Measurements from ENCODE around the gene CHCHD6. TPM values are rescaled to one million over a fixed set of nuclear protein-coding genes. Genes with fewer than 3 reads are reported as not detected.

The CHCHD6 gene
- total and polyA plus RNA-seq, 8 donors: 5.0 to 10.9 (median 6.0) TPM

DNA sequence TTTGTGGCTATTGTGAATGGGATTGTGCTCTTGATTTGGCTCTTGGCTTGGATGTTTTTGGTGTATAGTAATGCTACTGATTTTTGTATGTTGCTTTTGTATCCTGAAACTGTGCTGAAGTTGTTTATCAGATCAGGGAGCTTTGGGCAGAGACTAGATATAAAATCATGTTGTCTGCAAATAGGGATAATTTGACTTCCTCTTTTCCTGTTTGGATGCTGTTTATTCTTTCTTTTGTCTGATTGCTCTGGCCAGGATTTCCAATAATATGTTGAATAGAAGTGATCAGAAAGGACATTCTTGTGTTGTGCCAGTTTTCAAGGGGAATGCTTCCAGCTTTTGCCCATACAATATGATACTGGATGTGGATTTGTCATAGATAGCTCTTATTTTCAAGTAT lies 66.1 kb downstream of the CHCHD6 start:
- H3K27me3 ChIP-seq: no peaks in the 10 kb centered on the region

DNA sequence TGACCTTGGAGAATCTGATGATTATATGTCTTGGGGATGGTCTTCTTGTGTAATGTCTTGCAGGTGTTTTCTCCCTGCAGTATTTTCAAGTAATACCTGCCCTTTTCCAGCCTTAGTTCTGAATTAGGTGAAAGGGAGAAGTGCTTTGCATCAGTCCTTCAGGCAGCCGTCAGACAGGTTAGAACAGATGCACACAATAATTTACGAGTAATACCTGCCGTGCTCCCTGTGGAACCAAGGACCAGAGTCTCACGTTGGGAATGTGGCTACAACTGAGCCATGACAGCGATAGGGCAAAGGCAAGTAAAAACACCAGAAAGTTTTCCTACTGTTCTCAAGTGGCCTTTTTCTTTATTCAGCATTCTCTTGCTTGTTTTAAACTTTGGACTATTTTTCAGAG lies 69.1 kb downstream of the CHCHD6 start:
- TF ChIP-seq, protein P1, sequence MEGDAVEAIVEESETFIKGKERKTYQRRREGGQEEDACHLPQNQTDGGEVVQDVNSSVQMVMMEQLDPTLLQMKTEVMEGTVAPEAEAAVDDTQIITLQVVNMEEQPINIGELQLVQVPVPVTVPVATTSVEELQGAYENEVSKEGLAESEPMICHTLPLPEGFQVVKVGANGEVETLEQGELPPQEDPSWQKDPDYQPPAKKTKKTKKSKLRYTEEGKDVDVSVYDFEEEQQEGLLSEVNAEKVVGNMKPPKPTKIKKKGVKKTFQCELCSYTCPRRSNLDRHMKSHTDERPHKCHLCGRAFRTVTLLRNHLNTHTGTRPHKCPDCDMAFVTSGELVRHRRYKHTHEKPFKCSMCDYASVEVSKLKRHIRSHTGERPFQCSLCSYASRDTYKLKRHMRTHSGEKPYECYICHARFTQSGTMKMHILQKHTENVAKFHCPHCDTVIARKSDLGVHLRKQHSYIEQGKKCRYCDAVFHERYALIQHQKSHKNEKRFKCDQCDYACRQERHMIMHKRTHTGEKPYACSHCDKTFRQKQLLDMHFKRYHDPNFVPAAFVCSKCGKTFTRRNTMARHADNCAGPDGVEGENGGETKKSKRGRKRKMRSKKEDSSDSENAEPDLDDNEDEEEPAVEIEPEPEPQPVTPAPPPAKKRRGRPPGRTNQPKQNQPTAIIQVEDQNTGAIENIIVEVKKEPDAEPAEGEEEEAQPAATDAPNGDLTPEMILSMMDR (IDR thresholded peaks at IDR 0.05): no peak
- ATAC-seq (no peak), FAIRE-seq (no peak), DNase-seq (no peak)
- WGBS, 2 donors: 89 to 93% methylated on average over 5 of the region's 5 CpGs
- Histone ChIP-seq H3K27me3 (no peaks in the 10 kb centered on the region), H3K36me3 (no peaks in the 10 kb centered on the region), H3K9me3 (no peaks in the 10 kb centered on the region), H3K4me1 (no peaks in the 10 kb centered on the region), H3K27ac (no peak overlapping the region), H3K4me3 (no peak overlapping the region)
- intact Hi-C loops (cut with DNase I): no loop called here

More for the DNA sequence above, 66.1 kb downstream of the CHCHD6 start:
- no peak overlapping the region for H3K4me3 ChIP-seq
- no peaks in the 10 kb centered on the region for H3K4me1 ChIP-seq
- DNase-seq (no peak), FAIRE-seq (no peak), ATAC-seq (no peak)
- H3K36me3 ChIP-seq: no peaks in the 10 kb centered on the region
- intact Hi-C loops (cut with DNase I): no loop called here
- H3K27ac ChIP-seq: no peak overlapping the region
- no peaks in the 10 kb centered on the region for H3K9me3 ChIP-seq
- TF ChIP-seq, protein P1 (IDR thresholded peaks at IDR 0.05): no peak

DNA sequence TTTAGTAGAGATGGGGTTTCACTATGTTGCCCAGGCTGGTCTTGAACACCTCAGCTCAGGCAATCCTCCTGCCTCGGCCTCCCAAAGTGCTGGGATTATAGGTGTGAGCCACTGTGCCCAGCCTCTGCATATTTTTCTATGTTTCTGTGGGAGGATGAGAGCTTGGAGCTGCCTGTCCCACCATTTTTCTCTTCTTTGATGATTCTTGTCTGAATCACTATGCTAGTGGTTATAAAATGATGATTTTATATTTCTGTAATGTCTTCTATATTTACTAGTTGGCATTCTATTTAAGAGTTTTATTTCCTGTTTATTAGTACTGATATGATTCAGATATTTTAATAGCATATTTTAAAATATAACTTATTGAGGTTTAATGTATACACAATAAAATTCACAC lies 69.7 kb downstream of the CHCHD6 start:
- TF ChIP-seq, protein P1 (IDR thresholded peaks at IDR 0.05): no peak

DNA sequence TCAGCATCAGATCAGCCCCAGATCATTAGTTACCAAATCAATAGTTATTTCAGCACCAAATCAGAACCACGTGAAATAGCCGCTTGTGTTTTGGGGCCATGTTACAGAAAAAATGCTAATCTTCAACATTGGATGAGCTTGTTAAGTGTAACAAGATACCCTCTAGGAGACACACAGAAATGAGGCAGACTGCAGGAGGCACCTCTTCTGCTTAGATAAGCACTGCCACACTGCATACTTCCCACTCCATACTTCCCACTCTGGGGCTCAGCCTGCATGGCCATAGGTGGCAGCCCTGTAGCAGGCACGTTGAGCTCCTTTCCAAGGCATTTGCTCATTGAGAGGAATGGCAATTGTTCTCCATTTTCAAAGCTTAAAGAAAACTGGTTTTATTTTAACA lies 73.3 kb downstream of the CHCHD6 start:
- DNase-seq (no peak), FAIRE-seq (no peak), ATAC-seq (no peak)
- intact Hi-C loops (cut with DNase I): no loop called here
- 93 to 94% methylated on average over 3 of the region's 3 CpGs for WGBS, 2 donors
- TF ChIP-seq, protein P1 (IDR thresholded peaks at IDR 0.05): no peak
- Histone ChIP-seq H3K4me3 (no peak overlapping the region), H3K27ac (no peak overlapping the region), H3K9me3 (no peaks in the 10 kb centered on the region), H3K27me3 (no peaks in the 10 kb centered on the region), H3K4me1 (no peaks in the 10 kb centered on the region), H3K36me3 (no peaks in the 10 kb centered on the region)

More for the DNA sequence above, 69.7 kb downstream of the CHCHD6 start:
- intact Hi-C loops (cut with DNase I): no loop called here
- H3K9me3 ChIP-seq: no peaks in the 10 kb centered on the region
- 98 to 100% methylated on average over 1 of the region's 1 CpG for WGBS, 2 donors
- ATAC-seq (no peak), FAIRE-seq (no peak), DNase-seq (no peak)
- no peak overlapping the region for H3K27ac ChIP-seq
- no peaks in the 10 kb centered on the region for H3K4me1 ChIP-seq
- H3K4me3 ChIP-seq: no peak overlapping the region
- H3K36me3 ChIP-seq: no peaks in the 10 kb centered on the region
- no peaks in the 10 kb centered on the region for H3K27me3 ChIP-seq

DNA sequence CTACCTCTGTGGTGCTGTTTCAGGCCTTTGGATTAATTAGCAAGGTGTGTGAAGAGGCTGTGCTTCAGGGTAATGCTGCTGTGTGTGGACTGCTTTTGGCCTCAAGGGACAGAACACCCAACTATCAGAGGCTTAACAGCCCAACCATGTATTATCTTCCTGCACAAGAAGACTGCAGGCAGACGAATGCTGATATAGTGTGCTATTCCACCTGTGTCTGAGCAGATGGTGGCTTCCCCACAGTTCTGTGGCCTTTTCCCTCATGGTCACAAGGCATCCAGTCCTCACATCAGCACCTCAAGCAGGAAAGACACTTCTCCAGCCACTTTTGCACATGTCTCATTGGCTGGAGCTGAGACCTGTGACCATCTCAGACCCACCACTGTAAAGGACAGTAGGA lies 76.6 kb downstream of the CHCHD6 start:
- Histone ChIP-seq H3K9me3 (no peaks in the 10 kb centered on the region), H3K27me3 (no peaks in the 10 kb centered on the region), H3K27ac (no peak overlapping the region), H3K4me1 (no peaks in the 10 kb centered on the region), H3K4me3 (no peak overlapping the region), H3K36me3 (no peaks in the 10 kb centered on the region)
- TF ChIP-seq, protein P1 (IDR thresholded peaks at IDR 0.05): no peak
- intact Hi-C loops (cut with DNase I): no loop called here
- no peak for FAIRE-seq
- no peak for DNase-seq
- ATAC-seq: no peak
- WGBS, 2 donors: 29 to 52% methylated on average over 1 of the region's 1 CpG

Data from pancreas (tissue), 10 donors.